Stimulated activated CD8-positive, alpha-beta memory T cell treated with anti-CD3 and anti-CD28 coated beads, Interleukin-7, amount 100 ng/mL, for 48 hours (primary cell): ENCODE data around the gene NINL.
A peak's percentile ranks its signal among the peaks of the same experiment; 100 is the strongest.
"Not testable (repeated sequence)": the region's sequence is repeated elsewhere in the genome, so short reads cannot be mapped to it uniquely, and the experiment has no call there.

Experiments
- DNase-seq, 2 donors: peaks; one replicate each; pipeline ENCODE4 v3.0.0-alpha.2; 2020; ENCODE audit warnings: low read depth in 1 of 2; ENCODE audit errors: extremely low read depth in 1 of 2

The NINL gene

DNA sequence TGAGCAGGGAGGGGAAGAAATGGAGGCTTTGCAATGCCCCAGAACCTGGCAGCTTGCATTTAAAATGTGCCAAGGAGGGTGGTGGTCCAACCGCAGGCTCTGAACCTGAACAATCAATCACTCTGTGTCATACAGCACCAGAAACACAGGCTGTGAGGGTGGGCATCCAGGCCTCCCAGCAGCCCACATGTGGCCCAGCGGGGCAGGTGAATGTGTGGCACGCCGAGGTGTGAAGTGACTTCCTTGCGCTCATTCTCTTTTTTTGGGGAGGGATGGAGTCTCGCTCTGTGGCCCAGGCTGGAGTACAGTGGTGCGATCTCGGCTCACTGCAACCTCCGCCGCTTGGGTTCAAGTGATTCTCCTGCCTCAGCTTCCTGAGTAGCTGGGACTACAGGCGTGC is 97.4 kb downstream of the NINL start:
- DNase-seq = no peak

DNA sequence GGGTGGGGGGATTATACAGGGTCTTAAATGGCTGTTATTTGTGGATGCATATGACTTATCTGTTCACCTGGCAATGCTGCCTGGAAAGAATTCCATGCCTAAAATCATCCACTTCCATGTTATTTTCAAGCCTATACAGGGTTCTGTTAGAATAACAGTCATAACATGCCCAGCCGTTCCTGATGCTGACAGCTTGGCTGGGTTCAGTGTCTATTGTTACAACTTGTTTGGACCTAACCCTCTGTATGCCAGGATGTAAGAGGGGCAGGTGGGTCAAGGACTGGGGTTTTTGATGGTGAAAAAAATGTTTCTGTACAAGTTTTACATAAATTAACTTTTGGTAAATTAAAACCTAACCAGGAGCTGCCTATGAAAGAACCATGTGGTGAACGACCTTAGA is 98.0 kb downstream of the NINL start:
- no peak for DNase-seq

DNA sequence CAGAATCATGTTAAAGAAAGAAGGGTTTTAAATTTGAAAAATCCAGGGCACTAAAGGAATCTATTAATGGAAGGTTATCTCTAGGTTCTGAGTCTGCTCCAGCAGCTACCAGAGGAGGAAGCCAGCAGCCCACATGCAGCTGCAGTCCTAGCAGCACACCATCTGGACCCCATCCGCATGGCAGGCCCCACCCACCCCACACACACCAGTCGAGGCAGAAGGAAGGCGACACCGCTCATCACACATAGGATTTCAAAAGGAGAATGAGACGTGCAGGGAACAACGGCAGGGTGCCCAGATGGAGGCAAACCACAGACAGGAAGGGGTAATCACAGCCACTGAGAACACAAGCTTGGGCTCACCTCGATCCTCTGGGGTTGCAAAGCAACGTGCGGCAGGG is 99.0 kb downstream of the NINL start:
- DNase-seq = no peak

DNA sequence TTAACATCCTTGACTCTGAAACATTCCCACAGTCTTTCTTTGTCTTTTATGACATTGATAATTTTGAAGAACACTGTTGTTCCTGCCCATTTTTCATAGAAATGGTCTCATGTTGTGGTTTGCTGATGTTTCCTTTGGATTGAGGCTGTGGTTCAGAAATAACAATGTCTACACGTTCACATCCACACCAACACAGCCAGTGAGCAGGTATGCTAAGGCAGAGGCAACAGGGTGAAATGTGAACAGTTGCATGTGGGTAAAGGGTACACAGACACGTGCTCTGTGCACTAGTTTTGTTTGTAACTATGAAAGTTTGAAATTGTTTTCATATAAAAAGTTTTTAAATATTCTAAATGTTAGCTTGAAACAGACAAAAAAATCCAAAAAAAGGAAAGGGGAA is 99.5 kb downstream of the NINL start:
- no peak for DNase-seq

DNA sequence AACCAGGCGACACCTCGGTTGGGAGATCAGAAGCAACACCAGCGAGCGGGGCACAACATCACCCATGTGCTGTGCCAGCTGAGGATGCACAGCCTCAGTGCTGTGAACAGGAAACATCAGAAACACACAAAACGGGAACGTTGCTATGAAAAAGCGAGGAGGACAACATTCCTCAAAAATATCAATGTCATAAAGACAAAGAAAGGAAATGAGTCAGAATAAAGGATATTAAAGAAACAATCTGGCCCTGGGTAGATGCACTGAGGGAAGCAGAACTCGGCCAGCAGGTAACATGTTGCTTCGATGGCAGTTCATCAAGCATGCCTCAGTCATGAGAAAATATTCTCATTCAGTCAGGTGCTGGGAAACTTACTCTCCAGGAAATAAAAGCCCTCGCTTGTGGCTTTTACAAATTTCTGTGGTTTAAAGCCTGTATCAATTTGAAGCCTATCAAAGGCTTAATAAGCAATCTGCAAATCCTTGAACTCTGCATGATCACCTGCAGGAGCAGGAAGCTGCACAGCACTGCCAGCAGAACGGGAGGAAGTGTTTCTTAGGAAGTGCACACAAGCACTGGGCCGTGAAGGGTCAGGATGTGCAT is 100.3 kb downstream of the NINL start:
- DNase-seq = no peak

DNA sequence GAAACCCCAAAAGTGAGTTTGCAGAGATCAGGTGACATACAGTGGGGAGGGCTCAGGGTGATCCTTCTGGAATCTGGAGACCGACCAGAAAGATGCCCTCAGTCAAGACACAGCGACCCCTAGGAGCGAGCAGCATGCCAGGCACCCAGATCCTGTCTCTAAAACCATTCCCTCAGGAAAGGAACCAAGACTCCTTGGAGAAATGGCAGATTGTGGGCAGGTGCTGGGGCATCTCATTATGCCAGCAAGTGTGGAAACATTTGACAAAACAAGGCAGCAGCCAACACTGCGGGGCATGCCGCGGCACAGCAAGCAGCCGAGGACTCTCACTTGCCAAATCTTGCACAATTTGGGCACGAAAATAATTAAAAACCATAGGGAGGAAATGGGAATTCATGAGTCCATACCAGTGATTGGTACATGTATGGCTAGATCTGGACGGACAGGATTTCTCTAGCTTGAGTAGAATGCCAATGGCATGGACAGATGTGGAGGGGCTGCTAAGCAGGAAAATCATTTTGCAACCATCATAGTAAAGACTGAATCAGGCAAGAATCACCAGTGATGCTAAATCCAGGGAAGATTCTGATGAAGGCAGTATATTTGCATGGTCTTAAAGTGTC is 101.0 kb downstream of the NINL start:
- DNase-seq = no peak

DNA sequence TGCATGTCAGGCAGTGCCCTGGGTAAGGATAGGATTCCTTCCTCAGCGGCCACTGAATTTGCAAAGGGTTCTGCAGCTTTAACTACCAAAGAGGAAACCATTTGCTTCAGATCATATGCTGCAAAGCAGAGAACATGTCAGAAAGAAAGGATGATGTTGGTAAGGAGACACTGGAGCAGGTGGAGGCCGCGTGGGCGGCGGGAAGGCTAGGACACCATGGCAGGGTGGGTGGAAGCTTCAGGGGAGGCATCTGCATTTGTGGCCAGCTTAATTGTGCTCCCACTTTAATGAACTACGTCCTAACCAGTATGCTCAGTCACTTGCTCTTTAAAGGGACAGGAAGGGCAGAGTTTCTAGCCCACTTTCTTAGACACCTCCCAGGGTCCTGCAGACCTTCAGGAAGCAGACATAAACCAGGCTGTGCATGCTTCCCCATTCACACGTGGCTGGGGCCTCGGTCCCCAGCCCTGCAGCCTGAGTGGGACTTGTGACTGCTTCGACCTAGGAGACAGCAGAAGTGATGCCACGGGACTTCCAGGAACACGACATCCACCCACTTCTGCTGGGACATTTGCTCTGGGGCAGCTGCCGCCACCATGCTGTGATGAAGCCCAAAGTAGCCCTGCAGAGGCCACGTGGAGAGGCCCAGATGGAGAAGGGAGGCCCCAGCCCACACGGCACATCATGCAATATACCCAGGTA is 101.7 kb downstream of the NINL start:
- DNase-seq = no peak

DNA sequence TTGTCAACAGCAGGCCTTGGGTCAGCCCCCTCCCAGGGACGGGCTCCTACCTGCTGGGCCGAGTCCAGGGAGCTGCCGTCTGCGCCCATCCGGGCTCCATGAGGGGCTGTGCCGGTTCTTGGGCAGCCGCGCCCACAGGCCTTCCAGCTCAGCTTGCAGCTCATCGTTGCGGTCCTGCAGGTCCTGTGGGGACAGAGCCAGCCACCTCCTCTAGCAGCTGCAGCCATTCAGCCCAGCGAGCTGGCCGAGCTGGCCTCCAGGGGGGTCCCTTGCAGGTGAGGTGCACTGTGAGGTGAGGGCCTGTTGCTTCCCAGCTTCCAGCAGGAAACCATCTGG is 103.4 kb downstream of the NINL start:
- no peak for DNase-seq

DNA sequence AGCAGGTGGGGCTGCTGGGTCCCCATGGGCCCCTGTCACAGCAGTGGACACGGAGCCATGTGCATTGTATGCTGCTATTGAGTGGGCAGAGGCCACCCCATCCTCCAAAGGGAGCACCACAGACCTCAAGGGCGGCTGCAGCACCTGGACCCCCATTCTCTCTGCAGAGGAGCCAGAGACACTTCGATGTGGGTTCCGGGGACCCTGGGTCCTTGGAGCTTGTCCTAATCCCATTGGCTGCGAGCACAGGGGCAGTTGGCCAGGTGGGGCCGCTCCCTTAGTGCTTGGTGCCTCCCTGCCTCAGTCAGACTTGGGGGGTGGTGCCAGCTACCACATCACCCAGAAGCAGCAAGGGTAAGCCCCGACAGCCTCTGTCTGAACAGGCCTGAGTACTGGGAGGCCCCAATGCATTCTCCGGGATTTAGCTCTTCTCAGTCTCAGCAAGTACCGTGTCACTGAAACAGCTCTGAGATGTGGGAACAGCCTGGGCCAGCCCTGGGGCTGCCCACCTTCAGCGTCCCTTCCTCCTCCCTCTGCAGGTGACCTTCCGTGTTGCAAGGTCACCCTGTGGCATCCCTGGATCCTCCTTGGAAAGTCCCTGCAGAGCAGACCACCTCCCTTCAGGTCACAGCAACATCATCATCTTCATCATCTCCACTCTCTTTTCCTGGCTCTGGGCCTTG is 104.0 kb downstream of the NINL start:
- no peak for DNase-seq

DNA sequence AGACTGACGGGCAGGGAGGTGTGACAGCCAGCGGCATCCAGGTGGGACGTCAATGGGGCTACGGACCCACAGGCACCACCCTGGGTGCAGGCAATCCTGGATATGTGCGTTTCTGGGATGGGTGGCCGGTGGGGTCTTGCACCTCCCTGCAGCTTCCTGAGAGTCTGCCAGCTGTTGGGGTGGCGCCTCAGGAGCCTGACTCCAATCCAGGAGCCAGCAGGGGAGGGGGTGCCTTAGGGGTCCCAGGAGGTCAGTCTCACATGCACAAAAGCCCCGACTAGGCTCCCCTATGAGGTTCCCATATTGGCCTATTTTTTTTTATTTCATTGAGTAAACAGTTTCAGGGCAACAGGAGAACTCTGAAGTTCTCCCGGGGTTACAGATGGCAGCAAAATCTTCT is 104.5 kb downstream of the NINL start:
- no peak for DNase-seq

DNA sequence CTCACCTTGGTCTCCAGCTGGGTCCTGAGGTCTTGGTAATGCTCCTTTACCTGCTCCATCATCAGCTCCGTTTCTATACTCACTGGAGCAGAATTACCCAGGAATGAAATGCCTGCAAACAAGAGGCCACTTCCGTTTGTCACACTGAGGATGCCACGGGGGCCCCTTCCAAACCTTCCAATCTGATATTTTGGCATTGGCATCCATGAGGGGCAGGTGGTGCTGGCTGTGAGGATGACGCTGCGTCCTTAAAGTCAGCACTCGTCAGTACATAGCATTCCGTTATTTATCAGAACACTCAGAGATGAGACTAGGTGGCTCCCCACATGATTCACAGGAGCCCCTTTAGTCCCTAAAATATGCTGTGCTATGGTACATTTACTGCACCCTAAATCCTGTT is 105.2 kb downstream of the NINL start:
- no peak for DNase-seq

DNA sequence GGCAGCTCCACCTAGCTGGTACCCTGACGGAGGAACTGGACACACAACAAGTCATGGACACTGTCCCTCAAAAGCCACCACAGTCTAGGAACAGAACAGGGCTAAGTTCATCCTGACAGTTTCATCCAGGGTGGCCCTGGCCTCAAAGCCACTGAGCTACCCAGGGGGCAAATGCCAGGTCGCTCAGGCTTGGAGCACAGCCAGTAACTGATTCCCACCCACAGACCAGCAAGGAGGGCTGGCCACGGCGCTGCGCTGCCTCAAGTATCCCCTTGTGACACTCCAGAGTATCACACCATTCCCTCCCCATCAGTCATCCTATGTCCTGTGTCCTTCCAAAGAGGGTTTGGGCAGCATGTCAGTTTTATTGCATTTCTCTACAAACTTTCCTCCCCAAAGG is 105.7 kb downstream of the NINL start:
- DNase-seq = no peak

DNA sequence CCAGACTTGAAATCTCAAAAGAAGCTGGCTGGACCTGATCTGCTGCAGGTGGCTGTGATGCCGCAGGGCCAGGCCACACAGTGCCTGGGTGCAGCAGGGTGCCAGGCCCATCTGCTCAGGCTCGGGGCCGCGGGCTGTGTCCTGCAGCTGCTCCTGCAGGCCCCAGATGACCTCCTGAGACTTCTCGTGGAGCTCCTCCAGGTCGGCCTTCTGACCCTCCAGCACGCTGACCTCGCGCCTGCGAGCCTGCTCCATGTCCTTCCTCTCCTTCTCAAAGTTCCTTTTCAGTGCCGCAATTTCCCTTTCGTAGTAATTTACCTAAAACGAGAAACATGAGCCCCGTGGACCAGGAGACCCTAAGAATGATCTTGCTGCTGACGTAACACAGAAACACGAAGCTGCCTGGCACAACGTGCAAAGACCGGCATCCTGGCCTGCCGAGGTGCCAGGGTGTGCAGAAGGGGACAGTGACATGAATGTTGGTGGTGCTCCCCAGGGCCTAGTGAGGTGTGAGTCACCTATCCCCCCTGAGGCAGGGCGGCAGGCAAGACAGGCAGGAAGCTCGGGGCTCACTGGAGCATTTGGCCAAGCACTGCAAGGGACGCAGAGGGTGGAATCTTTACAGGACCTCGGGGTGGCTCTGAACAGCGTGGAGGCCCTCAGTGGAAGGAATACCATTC is 106.3 kb downstream of the NINL start:
- no peak for DNase-seq

DNA sequence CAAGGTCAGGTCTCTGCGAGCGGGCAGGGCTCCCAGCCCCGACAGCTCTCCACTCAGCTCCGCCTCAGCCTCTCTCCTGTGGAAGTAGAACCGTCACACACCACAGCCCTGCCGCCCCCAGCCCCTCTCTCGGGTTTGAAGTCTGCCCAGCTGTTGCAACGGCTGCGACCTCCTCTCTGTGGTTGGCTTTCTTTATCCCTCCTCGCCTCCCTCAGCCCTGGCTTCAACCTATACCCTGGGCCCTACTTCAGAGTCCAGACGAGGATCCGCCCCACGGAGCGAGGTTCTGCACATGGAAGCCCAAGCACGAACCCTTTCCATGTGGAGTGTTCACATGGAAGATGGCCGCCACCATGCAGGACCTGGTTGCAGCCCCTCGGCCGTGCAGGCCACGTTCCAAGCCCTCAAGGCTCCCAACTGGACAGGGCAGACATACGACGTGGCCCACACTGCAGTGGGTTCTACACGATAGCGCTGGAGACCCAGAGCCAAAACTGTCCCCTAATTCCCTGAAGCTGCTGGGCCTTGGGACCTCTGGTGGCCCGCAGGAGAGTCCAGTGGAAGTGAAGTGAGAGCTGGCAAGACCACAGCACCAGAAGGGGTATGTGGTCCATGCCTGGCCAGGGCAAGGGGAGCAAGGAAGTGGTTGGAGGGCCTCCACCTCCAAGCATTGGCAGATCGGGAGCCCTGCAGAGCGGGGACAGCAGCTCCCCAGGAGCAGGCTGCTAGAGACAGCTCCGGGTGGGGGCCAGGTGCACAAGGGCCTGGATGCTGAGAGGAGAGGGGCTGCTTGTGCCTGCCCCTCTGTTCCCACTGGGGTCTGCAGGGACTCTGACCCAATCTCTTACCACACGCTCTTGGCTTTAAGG is 108.1 kb downstream of the NINL start:
- no peak for DNase-seq

DNA sequence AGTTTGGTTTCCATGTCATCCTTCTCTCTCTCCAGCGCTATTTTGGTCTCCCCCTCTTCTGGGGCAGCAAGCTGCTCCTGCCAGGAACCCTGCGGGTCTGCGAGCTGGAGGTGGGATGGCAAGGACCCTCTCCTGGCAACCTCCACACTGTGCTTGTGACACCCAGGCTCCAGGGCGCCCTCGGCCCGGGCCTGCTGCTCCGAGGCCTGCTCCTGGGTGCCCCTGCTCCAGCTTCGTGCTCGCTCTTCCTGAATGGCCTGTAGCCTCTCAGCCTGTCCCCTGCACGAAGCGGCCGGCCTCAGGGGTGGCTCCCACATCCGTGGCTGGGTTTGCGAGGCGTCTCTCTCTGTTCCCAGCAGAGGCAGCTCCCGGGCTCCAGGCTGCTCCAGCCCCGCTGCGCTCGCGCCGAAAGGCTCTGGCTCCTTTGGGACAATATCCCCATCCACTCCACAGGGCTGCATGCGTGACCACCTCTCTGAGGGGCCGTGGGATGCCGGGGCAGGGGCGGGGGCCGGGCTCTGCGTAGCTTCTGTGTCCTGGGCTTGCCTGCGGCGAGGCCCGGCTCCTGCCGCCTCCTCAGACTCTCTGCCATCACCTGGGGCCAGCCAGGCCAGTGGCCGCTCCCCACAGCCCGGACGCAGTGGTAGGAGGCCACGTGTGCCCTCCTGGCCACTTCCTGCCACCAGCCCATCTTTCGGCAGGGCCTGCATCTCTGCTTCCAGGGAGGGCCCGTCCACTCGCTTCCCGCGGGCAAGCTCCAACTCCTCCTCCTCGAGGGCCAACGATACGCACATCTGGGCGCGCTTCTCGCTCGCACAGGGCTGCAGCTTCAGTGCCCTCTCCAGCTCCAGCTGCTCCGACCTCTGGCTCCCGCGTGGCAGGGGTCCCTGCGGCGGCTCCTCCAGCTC is 109.0 kb downstream of the NINL start:
- no peak for DNase-seq

DNA sequence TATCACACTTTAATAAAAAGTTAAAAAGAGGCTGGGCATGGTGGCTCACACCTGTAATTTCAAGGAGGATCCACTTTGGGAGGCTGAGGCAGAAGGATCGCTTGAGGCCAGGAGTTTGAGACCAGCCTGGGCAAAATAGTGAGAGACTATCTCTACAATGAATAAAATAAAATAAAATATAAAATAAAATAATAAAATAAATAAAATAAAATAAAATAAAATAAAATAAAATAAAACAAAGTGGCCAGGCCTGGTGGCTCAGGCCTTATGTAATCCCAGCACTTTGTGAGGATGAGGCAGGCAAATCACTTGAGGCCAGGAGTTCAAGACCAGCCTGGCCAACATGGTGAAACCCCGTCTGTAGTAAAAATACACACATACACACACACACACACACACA is 112.0 kb downstream of the NINL start:
- DNase-seq = not testable (repeated sequence)

DNA sequence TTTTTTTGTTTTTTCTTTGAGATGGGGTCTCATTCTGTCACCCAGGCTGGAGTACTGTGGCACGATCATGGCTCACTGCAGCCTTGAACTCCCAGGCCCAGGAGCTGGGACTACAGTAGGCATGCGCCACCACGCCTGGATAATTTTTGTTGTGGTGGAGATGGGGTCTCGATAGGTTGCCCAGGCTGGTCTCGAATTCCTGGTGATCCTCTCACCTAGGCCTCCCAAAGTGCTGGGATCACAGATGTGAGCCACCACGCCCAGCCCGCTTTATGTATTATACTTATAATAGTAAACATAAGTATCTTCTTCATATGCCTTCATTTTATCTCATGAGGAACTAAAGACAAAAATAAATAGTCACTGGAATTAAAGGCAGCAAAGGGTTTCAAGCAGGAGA is 114.3 kb downstream of the NINL start:
- DNase-seq = no peak

DNA sequence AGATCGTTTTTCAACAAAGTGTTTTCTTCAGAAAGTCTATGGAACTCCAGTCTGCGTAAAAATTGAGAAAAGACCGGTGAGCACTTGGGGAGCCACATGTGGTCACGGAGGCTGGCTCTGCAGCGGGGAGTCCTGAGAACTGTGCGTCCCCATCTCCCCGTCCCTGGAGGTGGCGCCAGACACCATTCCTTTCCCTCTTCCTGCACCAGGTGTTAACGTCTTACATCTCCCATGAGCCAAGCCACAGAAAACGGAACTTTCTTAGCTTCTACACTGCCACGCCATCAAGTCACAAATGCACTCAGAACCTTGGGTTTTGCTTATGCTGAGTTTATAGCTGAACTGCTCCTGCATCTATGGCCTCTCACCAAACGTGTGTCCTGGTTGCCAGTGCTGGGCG is 115.3 kb downstream of the NINL start:
- DNase-seq = peak in 1 of 2 donors; percentile 5

DNA sequence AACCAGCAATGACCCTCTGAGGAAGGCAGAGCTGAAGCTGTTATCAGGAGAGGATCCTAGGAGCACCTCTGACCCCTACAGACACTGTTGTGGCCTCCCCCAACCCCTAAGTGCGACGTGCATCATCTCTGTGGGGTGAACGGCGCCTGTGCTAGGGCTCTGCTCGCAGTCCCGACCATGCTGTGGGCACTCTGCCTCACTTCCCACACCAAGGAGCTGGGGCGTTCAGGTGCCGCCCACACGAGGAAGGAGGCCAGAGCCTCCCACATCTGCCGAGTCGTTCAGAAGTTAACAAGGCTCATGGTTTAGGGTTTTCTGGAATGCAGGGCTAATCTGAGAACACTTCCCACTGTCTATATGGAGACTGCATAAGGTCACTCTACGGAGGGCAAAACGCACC is 115.8 kb downstream of the NINL start:
- DNase-seq = no peak
